Ascending aorta (tissue), 2 donors: ENCODE measurements around the gene PRR14. TPM values are rescaled to one million over a fixed set of nuclear protein-coding genes. Genes with fewer than 3 reads are reported as not detected.

Experiments
- DNase-seq, 2 donors: peaks; one replicate each; pipeline ENCODE4 v3.0.0-alpha.2; 2019; ENCODE audit warnings: low spot score in 2 of 2
- H3K27ac ChIP-seq, 2 donors: fragments of 200-600 bp; sonication (generic); one replicate each; pipeline ENCODE4 v1.5.1; 2016 to 2017; ENCODE audit warnings: mild to moderate bottlenecking in 1 of 2
- H3K27me3 ChIP-seq: fragments of 200-600 bp; sonication (generic); one replicate; pipeline ENCODE4 v1.5.1; 2017
- H3K36me3 ChIP-seq, 2 donors: fragments of 200-600 bp; sonication (generic); one replicate each; pipeline ENCODE4 v1.5.1; 2016
- H3K4me1 ChIP-seq, 2 donors: fragments of 200-600 bp; sonication (generic); one replicate each; pipeline ENCODE4 v1.5.1; 2016 to 2017; ENCODE audit warnings: mild to moderate bottlenecking in 1 of 2
- H3K4me3 ChIP-seq, 2 donors: fragments of 200-600 bp; sonication (generic); one replicate each; pipeline ENCODE4 v1.5.1; 2016 to 2017; ENCODE audit warnings: mild to moderate bottlenecking in 1 of 2
- H3K9me3 ChIP-seq, 2 donors: fragments of 200-600 bp; sonication (generic); one replicate each; pipeline ENCODE4 v1.5.1; 2016
- CTCF ChIP-seq, 3 experiments: fragments of 200-600 bp in 2 of 3; fragments of 450-650 bp in 1 of 3; sonication (generic) in 2 of 3; IDR thresholded peaks; one replicate each; pipeline ENCODE4 v1.5.1; 2016 to 2019; ENCODE audit warnings: antibody characterized with exemption in 3 of 3, mild to moderate bottlenecking in 1 of 3, moderate library complexity in 1 of 3
- intact Hi-C: fragments of 100-400 bp; cut with DNase I; formaldehyde crosslinking; loops from one replicate; pipeline ENCODE4 v1.15.1; 2023
- total RNA-seq: library from RNA; depleted of rRNA; stranded (reverse); fragments of >200 nt; gene quantifications from one replicate; pipeline ENCODE4 v1.1.0, GENCODE V29; 2016

PRR14 gene
- total RNA-seq, 1 donor from 2014 or later = 124 TPM

- Histone ChIP-seq H3K36me3 (peaks cover 47 to 55% of the 10 kb centered on the region in 2 donors), H3K27ac (no peak overlapping the region), H3K4me1 (no peaks in the 10 kb centered on the region), H3K27me3 (no peaks in the 10 kb centered on the region), H3K4me3 (no peak overlapping the region), H3K9me3 (no peaks in the 10 kb centered on the region)
- no peak for TF ChIP-seq CTCF (IDR thresholded peaks at IDR 0.05)
- no peak for DNase-seq
- intact Hi-C loops = no loop called here
Measured at GRCh38 chr16:30669903-30670824, 19.4 kb downstream of the PRR14 start.

- no peak for DNase-seq
- no peak for TF ChIP-seq CTCF (IDR thresholded peaks at IDR 0.05)
Measured at GRCh38 chr16:30675143-30675542, 24.4 kb downstream of the PRR14 start.

GRCh38 chr16:30677931-30678585 lies 27.3 kb downstream of the PRR14 start:
- DNase-seq = no peak
- Histone ChIP-seq H3K4me1 (no peaks in the 10 kb centered on the region), H3K9me3 (no peaks in the 10 kb centered on the region), H3K27ac (no peak overlapping the region), H3K4me3 (no peak overlapping the region), H3K27me3 (no peaks in the 10 kb centered on the region), H3K36me3 (no peaks in the 10 kb centered on the region)
- intact Hi-C loops = no loop called here
- no peak for TF ChIP-seq CTCF (IDR thresholded peaks at IDR 0.05)

More at GRCh38 chr16:30675143-30675542, 24.4 kb downstream of the PRR14 start:
- no peak overlapping the region for H3K27ac ChIP-seq
- no peaks in the 10 kb centered on the region for H3K4me1 ChIP-seq
- intact Hi-C loops = no loop called here
- H3K4me3 ChIP-seq = no peak overlapping the region
- H3K27me3 ChIP-seq = no peaks in the 10 kb centered on the region
- H3K36me3 ChIP-seq = peaks cover 0 to 5% of the 10 kb centered on the region in 2 donors
- no peaks in the 10 kb centered on the region for H3K9me3 ChIP-seq

- no peak for DNase-seq
- no peaks in the 10 kb centered on the region for H3K4me1 ChIP-seq
- no peak for TF ChIP-seq CTCF (IDR thresholded peaks at IDR 0.05)
Measured at GRCh38 chr16:30678586-30678970, 27.8 kb downstream of the PRR14 start.

GRCh38 chr16:30680326-30680725 lies 29.6 kb downstream of the PRR14 start:
- Histone ChIP-seq H3K9me3 (no peaks in the 10 kb centered on the region), H3K27ac (no peak overlapping the region), H3K36me3 (no peaks in the 10 kb centered on the region), H3K4me3 (no peak overlapping the region), H3K27me3 (no peaks in the 10 kb centered on the region), H3K4me1 (no peaks in the 10 kb centered on the region)
- intact Hi-C loops = no loop called here
- DNase-seq = no peak
- no peak for TF ChIP-seq CTCF (IDR thresholded peaks at IDR 0.05)

More at GRCh38 chr16:30678586-30678970, 27.8 kb downstream of the PRR14 start:
- no peaks in the 10 kb centered on the region for H3K27me3 ChIP-seq
- H3K36me3 ChIP-seq = no peaks in the 10 kb centered on the region
- H3K4me3 ChIP-seq = no peak overlapping the region
- intact Hi-C loops = no loop called here
- H3K9me3 ChIP-seq = no peaks in the 10 kb centered on the region
- no peak overlapping the region for H3K27ac ChIP-seq
